ENCODE data around the gene AOPEP. TPM values are rescaled to one million over a fixed set of nuclear protein-coding genes. Genes with fewer than 3 reads are reported as not detected.

Gene AOPEP
- total RNA-seq, 2 experiments from 2014 or later = 8.9 to 9.5 TPM

DNA sequence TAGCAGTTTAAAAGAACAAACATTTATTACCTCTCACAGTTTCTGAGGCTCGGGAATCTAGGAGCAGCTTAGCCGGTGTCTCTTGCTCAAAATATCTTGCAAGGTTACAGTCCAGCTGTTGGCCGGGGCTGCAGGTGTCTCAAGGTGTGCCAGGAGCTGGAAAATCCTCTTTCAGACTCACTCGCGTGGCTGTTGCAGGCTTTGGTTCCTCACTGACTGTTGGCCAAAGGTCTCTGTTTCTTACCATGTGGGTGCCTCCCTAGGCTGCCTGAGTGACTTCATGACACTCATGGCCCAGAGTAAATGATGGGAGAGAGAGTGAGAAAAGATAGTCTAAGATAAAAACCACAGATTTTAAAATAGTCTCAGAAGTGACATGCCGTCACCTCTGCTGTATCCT, 43.8 kb downstream of the AOPEP start:
- intact Hi-C loops (cut with DNase I, micrococcal nuclease) = no loop called here
- Mint-ChIP-seq H3K36me3 (ENCODE audit: low read depth) (peaks cover 7% of the 10 kb centered on the region), H3K4me1 (peaks cover 20% of the 10 kb centered on the region), H3K27ac (no peak overlapping the region), H3K27me3 (no peaks in the 10 kb centered on the region), H3K4me3 (no peak overlapping the region), H3K9me3 (ENCODE audit: low read depth) (no peaks in the 10 kb centered on the region)
- DNase-seq (no peak), ATAC-seq (no peak)
- ChIA-PET CTCF (interaction anchor here (1.0 kb wide), 1 partner anchor 10 kb away, joined by 3 read pairs; no protein-coding TSS in a partner anchor), POLR2A (no interaction called here)

DNA sequence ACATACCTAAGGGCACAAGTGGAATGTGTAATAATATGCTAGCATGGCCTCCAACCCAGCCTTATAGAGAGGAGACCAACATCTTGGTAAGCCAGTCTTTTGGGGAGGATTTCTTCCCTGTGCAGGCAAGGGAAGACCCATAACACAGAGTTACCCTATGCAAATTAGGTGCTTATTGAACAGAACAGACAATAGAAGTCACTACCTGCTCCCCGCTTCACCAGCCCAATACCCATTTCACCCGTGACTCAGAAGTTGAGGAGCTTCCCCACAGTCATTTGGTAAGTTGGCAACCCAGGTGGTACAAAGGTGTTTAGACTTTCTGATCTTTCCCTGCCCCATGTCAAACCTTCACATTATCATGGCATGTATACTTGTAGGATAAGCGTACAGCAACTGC, 44.6 kb downstream of the AOPEP start:
- Mint-ChIP-seq H3K27ac (no peak overlapping the region), H3K36me3 (ENCODE audit: low read depth) (peaks cover 7% of the 10 kb centered on the region), H3K4me1 (peaks cover 20% of the 10 kb centered on the region), H3K9me3 (ENCODE audit: low read depth) (no peaks in the 10 kb centered on the region), H3K4me3 (no peak overlapping the region), H3K27me3 (no peaks in the 10 kb centered on the region)
- ChIA-PET POLR2A (no interaction called here), CTCF (interaction anchor here (0.7 kb wide), 1 partner anchor 45 kb away, joined by 3 read pairs; no protein-coding TSS in a partner anchor)
- intact Hi-C loops (cut with DNase I, micrococcal nuclease) = no loop called here
- DNase-seq (peak; percentile 24), ATAC-seq (peak; percentile 49)

DNA sequence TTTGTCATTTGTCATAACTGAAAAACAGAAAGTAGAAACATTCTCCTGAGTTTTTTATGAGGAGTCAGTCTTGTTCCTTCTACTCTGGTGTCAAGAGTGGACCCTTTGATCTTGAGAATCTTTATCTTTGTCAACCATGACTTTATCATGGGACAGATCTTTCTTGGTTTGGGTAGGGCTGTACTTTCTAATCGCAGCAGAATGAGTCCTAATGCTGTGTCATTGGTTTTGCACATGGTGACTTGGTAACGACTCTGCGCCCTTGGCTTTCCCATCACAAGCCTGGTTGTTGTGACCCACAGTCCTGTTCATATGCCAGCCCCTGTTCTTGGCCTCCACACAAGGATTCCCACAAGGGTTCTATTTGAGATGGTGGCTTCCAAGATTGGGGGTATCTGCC, 45.6 kb downstream of the AOPEP start:
- POLR2A ChIA-PET = no interaction called here
- DNase-seq = no peak
- Mint-ChIP-seq H3K27me3 (no peaks in the 10 kb centered on the region), H3K4me1 (peaks cover 20% of the 10 kb centered on the region), H3K36me3 (ENCODE audit: low read depth) (peaks cover 7% of the 10 kb centered on the region), H3K27ac (no peak overlapping the region), H3K4me3 (no peak overlapping the region), H3K9me3 (ENCODE audit: low read depth) (no peaks in the 10 kb centered on the region)
- CTCF ChIA-PET = interaction anchor here (0.9 to 1.5 kb wide), 2 partner anchors 11 to 91 kb away, joined by 3 read pairs; no protein-coding TSS in a partner anchor
- intact Hi-C loops (cut with DNase I, micrococcal nuclease) = no loop called here
- ATAC-seq = peak; percentile 52

DNA sequence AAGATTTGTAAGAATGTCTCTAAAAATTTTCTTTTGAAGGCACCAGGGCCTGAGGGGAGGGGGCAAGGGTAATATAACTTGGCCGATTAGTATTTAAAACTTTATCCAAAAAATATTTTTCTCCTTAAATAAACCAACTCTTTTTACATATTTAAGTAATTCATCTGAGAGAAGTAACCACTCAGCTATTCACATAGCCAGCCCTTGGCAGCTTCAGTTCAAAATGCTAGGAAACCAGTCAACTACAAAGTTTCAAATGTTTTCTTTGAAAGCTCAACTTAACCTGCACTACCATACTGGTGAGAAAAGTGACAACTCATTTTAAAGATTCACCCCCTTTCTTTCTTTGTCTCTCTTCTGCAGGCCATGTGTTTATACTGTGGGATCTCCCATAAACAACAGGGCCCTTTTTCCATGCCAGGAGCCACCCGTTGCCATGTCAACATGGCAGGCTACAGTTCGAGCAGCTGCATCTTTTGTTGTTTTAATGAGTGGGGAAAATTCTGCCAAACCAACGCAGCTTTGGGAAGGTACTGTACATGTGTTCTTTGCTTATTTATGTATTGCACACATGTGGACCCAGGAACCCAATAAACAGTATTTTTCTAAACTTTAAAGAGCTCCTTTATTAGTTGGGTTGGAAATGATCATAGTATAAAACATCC, 46.3 kb downstream of the AOPEP start:
- Mint-ChIP-seq H3K36me3 (ENCODE audit: low read depth) (peaks cover 7% of the 10 kb centered on the region), H3K27me3 (no peaks in the 10 kb centered on the region), H3K9me3 (ENCODE audit: low read depth) (no peaks in the 10 kb centered on the region), H3K4me1 (peaks cover 18% of the 10 kb centered on the region), H3K27ac (no peak overlapping the region), H3K4me3 (no peak overlapping the region)
- no peak for ATAC-seq
- no peak for DNase-seq
- ChIA-PET CTCF (interaction anchor here (0.9 to 1.5 kb wide), 2 partner anchors 12 to 92 kb away, joined by 3 read pairs; no protein-coding TSS in a partner anchor), POLR2A (no interaction called here)
- intact Hi-C loops (cut with DNase I, micrococcal nuclease) = no loop called here

DNA sequence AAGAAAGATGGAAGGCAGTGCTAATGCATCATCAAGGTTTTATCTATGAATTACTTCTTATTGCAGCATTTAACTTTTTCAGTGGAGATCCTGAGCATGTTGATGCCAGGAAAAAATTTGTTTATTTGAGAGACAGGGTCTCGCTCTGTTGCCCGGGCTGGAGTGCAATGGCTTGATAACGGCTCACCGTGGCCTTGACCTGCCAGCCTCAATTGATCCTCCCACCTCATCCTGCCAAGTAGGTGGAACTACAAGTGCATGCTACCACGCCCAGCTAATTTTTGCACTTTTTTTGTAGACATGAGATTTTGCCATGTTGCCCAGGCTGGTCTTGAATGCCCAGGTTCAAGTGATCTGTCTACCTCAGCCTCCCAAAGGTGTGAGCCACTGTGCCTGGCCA, 47.2 kb downstream of the AOPEP start:
- CTCF ChIA-PET = no interaction called here
- peaks cover 7% of the 10 kb centered on the region for H3K36me3 Mint-ChIP-seq (ENCODE audit: low read depth)
- intact Hi-C loops (cut with DNase I, micrococcal nuclease) = no loop called here

DNA sequence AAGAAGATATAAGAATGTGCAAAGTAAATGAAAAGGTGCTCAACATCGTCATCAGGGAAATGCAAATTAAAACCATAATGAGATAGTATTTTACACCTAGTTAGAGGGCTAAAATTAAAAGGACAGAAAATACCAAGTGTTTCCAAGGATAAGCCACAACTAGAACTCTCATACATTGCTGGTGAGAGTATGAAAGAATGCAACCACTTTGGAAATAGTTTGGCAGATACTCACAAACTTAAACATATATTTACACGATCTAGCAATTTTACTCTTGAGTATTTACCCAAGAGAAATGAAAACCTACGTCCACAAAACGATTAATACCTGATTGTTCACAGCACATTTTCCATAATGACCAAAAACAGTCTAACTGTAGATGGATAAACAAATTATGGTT, 51.5 kb downstream of the AOPEP start:
- POLR2A ChIA-PET = no interaction called here
- Mint-ChIP-seq H3K4me1 (peaks cover 8% of the 10 kb centered on the region), H3K36me3 (ENCODE audit: low read depth) (peaks cover 4% of the 10 kb centered on the region), H3K4me3 (no peak overlapping the region), H3K9me3 (ENCODE audit: low read depth) (no peaks in the 10 kb centered on the region), H3K27me3 (no peaks in the 10 kb centered on the region), H3K27ac (no peak overlapping the region)
- CTCF ChIA-PET = interaction anchor here (1.2 kb wide), 1 partner anchor 18 kb away, joined by 3 read pairs; no protein-coding TSS in a partner anchor
- ATAC-seq (no peak), DNase-seq (no peak)
- intact Hi-C loops (cut with DNase I, micrococcal nuclease) = no loop called here

More for the DNA sequence above, 47.2 kb downstream of the AOPEP start:
- no peak for ATAC-seq
- Mint-ChIP-seq H3K27ac (no peak overlapping the region), H3K27me3 (no peaks in the 10 kb centered on the region), H3K4me3 (no peak overlapping the region), H3K9me3 (ENCODE audit: low read depth) (no peaks in the 10 kb centered on the region), H3K4me1 (peaks cover 17% of the 10 kb centered on the region)
- DNase-seq = no peak
- POLR2A ChIA-PET = no interaction called here

DNA sequence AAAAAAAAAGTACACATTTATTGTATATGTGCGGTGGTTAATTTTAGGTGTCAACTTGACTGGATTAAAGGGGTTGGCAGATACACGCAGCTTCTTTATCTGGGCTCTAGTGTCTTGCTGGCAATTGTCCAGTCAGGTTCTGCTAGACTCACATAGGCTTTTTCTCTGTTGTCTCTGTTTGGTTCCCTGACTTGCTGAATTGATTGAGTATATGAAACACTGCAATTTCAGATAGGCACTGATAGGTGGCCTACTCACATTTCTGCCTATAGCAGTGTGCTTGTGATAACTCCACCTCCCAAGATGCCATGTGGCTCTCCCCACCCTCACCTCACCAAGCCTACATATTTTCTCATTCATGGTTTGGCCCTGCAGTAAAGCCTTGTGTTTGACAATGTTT, 52.5 kb downstream of the AOPEP start:
- ChIA-PET POLR2A (no interaction called here), CTCF (interaction anchor here (1.2 kb wide), 1 partner anchor 19 kb away, joined by 3 read pairs; no protein-coding TSS in a partner anchor)
- no peak for DNase-seq
- ATAC-seq = no peak
- Mint-ChIP-seq H3K9me3 (ENCODE audit: low read depth) (no peaks in the 10 kb centered on the region), H3K4me3 (no peak overlapping the region), H3K36me3 (ENCODE audit: low read depth) (no peaks in the 10 kb centered on the region), H3K27ac (no peak overlapping the region), H3K4me1 (peaks cover 8% of the 10 kb centered on the region), H3K27me3 (no peaks in the 10 kb centered on the region)
- intact Hi-C loops (cut with DNase I, micrococcal nuclease) = no loop called here

DNA sequence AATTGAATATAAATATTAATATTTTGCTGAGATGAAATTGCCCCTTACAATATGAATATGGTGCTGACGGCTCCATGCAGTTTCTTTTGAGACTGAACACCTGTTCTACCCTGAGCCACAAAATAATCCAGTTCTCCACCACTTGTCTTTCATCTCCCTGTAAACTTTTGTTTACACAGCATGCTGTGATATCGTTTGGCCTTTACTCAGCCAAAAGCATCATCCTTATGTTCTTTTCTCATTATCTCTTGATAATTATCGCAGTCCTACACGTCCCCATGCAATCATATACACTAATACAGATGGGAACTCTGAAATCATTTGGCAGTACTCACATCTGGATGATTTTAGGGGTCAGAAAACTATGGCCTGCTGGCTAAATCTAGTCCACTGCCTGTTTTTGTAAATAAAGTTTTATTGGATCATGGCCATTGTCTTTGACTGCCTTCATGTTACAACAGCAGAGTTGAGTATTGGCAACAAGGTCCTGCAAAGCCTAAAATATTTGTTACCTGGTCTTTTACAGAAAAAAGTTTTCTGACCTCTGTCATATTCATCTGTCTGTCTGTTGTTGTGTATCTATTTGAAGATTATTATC, 53.3 kb downstream of the AOPEP start:
- Mint-ChIP-seq H3K27ac (no peak overlapping the region), H3K4me1 (peaks cover 8% of the 10 kb centered on the region), H3K27me3 (no peaks in the 10 kb centered on the region), H3K9me3 (ENCODE audit: low read depth) (no peaks in the 10 kb centered on the region), H3K36me3 (ENCODE audit: low read depth) (no peaks in the 10 kb centered on the region), H3K4me3 (no peak overlapping the region)
- DNase-seq = no peak
- intact Hi-C loops (cut with DNase I, micrococcal nuclease) = loop anchor here (5.0 to 10.0 kb wide), 3 partner anchors 98 to 393 kb away; no protein-coding TSS in a partner anchor
- no peak for ATAC-seq
- ChIA-PET POLR2A (no interaction called here), CTCF (interaction anchor here (1.6 to 4.9 kb wide), 2 partner anchors 81 to 350 kb away, joined by 5 to 47 read pairs; no protein-coding TSS in a partner anchor)

DNA sequence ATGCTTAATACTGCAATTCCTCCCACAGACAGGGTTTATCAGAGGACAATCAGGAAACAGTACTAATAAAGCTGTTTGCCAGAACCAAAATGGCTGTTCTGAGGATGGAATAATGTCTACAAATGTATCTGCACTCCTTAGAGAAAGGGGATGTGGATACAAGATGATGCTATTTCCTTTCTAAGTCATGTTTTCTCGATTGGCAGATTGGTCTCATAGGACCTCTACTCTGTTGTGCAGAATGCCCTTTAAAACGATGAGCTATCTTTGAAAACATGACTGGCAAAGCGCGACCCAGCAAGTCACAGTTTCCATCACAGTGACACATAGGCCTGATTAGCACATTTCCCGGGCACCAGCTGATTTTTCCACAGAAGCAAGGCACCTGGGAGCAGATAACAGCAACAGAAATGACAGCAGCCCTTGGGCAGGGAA, 54.0 kb downstream of the AOPEP start:
- Mint-ChIP-seq H3K36me3 (ENCODE audit: low read depth) (no peaks in the 10 kb centered on the region), H3K27ac (no peak overlapping the region), H3K9me3 (ENCODE audit: low read depth) (no peaks in the 10 kb centered on the region), H3K4me3 (no peak overlapping the region), H3K4me1 (peaks cover 8% of the 10 kb centered on the region), H3K27me3 (no peaks in the 10 kb centered on the region)
- peak; percentile 91 for ATAC-seq
- DNase-seq = peak; percentile 67
- ChIA-PET CTCF (interaction anchor here (0.6 to 4.9 kb wide), 4 partner anchors 12 to 349 kb away, joined by 3 to 47 read pairs (median 4); no protein-coding TSS in a partner anchor), POLR2A (no interaction called here)
- intact Hi-C loops (cut with DNase I, micrococcal nuclease) = loop anchor here (5.0 to 10.0 kb wide), 3 partner anchors 97 to 392 kb away; no protein-coding TSS in a partner anchor

DNA sequence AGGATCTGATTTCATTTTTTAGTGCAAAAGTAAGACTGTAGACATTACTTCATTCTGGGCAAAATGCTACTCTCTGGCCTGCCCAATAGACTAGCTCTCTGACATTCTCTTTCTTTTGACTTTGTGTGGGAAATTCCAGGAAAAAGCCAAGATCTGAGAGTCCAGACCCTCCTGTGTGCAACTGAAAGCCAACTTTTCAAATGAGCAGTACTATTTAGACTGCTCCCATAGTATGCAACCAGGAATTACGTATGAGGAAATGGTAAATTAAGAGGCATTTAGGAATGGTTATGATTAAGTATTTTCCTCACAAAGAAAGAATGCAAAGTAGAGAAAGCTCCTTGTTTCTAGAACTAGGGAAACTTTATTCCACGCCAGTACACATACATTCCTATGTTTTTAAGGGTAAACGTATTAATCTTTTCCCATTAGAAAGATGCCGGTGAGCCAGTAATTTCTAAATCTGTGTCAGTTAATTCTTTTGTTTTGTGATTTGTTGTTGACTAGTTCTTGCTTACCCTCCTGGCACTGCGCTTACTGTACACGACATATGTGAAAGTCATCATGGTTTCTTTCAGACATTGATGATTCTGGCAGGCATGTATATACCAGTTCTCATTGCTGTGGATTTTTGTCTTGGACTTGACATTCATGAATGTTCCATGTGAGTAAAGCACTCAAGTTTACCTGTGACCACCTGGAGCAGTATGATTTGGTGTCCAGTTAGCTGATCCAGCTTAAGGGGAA, 56.0 kb downstream of the AOPEP start:
- H3K36me3 Mint-ChIP-seq (ENCODE audit: low read depth) = no peaks in the 10 kb centered on the region
- CTCF ChIA-PET = interaction anchor here (0.6 to 4.9 kb wide), 5 partner anchors 134 to 447 kb away, joined by 3 to 47 read pairs (median 3); no protein-coding TSS in a partner anchor
- no peak for ATAC-seq
- no peaks in the 10 kb centered on the region for H3K9me3 Mint-ChIP-seq (ENCODE audit: low read depth)
- no peak overlapping the region for H3K27ac Mint-ChIP-seq
- no peaks in the 10 kb centered on the region for H3K27me3 Mint-ChIP-seq
- H3K4me1 Mint-ChIP-seq = peaks cover 14% of the 10 kb centered on the region
- DNase-seq = no peak
- POLR2A ChIA-PET = no interaction called here
- intact Hi-C loops (cut with DNase I, micrococcal nuclease) = loop anchor here (1.0 to 10.0 kb wide), 6 partner anchors 95 to 390 kb away; no protein-coding TSS in a partner anchor
- no peak overlapping the region for H3K4me3 Mint-ChIP-seq

DNA sequence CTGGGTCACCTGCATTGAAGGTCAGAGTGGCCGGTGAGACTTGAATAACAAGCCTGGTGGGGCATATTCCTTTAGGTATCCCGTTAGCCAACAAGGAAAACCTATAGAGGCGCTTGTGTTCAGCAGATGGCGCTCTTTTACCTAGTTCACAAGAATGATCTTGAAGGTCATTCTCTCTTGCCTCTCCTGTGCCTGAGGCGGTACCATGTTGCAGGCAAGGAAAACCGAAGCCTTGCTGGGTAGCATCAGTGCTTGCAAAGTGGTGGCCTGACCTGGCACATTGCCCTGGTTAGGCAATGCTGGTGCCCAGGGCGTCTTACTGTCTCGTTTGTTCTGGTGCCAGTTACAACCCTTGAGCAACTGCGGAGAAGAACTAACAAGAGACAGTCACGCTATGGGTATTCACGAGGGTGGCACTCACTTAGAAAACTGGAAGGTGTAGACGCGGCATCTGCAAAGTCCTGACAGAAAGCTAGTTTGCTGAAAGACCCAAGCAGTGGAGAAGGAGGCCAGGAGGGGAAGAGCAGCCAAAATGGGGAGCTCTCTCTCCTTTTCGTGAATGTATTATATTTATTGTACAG, 56.7 kb downstream of the AOPEP start:
- CTCF ChIA-PET = interaction anchor here (0.6 to 4.9 kb wide), 7 partner anchors 12 to 385 kb away, joined by 3 to 47 read pairs (median 5); no protein-coding TSS in a partner anchor
- ATAC-seq = peak; percentile 31
- Mint-ChIP-seq H3K9me3 (ENCODE audit: low read depth) (no peaks in the 10 kb centered on the region), H3K36me3 (ENCODE audit: low read depth) (no peaks in the 10 kb centered on the region), H3K27me3 (no peaks in the 10 kb centered on the region), H3K4me3 (no peak overlapping the region), H3K27ac (no peak overlapping the region), H3K4me1 (peaks cover 14% of the 10 kb centered on the region)
- POLR2A ChIA-PET = no interaction called here
- DNase-seq = peak; percentile 58
- intact Hi-C loops (cut with DNase I, micrococcal nuclease) = loop anchor here (1.0 to 10.0 kb wide), 6 partner anchors 94 to 389 kb away; no protein-coding TSS in a partner anchor

Data from activated CD4-positive, alpha-beta T cell treated with anti-CD3 and anti-CD28 coated beads for 36 hours (primary cell).